Choroid plexus epithelial cell (primary cell): ENCODE measurements around the gene PICK1.

Source experiments
- DNase-seq: peaks from one replicate; pipeline ENCODE4 v3.0.0-alpha.2; 2010; ENCODE audit warnings: low read depth
- H3K4me3 ChIP-seq: 2 replicates; pipeline ENCODE4 v1.5.1; 2011; ENCODE audit warnings: low read depth, mild to moderate bottlenecking, control low read depth, low read length, moderate library complexity
- CTCF ChIP-seq: conservative IDR thresholded peaks from 2 replicates; pipeline ENCODE4 v1.5.1; 2011; ENCODE audit warnings: low read depth, mild to moderate bottlenecking, control low read depth, inconsistent platforms, low read length, moderate library complexity

Gene PICK1

GRCh38 chr22:38080474-38080849, 23.3 kb downstream of the PICK1 start:
- peak; percentile 5 for TF ChIP-seq CTCF
- no peak overlapping the region for H3K4me3 ChIP-seq
- DNase-seq, result no peak

GRCh38 chr22:38080850-38081635, 23.8 kb downstream of the PICK1 start:
- peak overlapping the region; percentile 26 for H3K4me3 ChIP-seq
- DNase-seq, result peak; percentile 30
- TF ChIP-seq CTCF, result no peak

DNA sequence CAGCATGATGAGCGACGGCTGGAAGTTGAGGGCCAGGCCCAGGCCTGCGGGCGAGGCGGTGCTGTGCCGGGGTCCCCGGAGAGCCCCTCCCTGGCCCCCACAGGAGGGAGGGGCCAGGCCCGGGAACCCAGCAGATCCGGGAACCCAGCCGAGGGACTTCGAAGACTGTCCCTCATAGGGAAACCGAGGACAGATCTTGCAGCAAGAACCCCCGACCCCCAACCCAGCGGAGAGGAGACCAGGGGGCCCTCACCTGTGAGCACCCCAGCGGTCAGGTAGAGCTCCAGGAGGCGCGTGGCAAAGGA, 24.4 kb downstream of the PICK1 start:
- TF ChIP-seq CTCF, result no peak
- H3K4me3 ChIP-seq, result no peak overlapping the region
- no peak for DNase-seq

- TF ChIP-seq CTCF, result no peak
- no peak overlapping the region for H3K4me3 ChIP-seq
- DNase-seq, result no peak
Measured at GRCh38 chr22:38081941-38082828, 25.0 kb downstream of the PICK1 start.

DNA sequence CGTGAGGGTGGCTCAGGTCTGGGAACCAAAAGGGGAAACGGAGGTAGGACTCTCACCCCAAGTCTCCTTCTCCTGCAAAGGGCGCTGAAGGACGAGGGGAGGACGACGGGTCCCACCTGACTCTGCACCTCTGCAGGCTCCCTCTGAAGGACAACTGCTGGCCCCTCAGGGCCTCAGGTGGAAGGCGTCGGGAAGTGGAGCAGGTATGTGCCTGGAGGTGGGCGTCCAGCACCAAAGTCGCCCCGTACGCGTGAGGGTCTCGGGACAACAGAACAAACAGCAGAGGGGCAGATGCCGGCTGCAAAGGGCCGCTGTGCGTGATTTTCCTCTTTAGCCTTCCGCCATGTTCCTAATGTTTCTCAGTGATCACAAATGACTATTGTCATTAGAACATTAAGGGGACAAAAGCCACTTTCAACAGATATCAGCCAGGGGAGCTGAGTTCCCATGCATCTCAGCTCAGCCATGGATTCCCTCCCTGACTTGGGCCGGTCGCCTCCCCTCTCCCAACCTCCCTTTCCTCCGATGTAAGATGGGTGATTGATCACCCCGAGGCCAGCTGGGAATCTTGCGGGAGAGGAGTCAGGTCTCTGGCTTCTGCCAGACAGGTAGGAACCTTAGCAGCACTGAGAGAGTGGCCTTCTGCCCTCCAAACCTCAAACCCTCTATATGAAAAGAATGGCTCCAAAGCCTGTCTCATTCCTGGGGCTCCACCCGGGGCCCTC, 25.9 kb downstream of the PICK1 start:
- no peak for TF ChIP-seq CTCF
- no peak for DNase-seq
- H3K4me3 ChIP-seq, result no peak overlapping the region

- H3K4me3 ChIP-seq, result no peak within 1 kb of the TSS
- TF ChIP-seq CTCF, result no peak
- DNase-seq, result no peak
Measured at GRCh38 chr22:38083931-38084631, 26.9 kb downstream of the PICK1 start, which contains the start of gene SLC16A8. SLC16A8 (minus strand) TSS chr22:38084184; CDS start chr22:38082873, 1,311 bp downstream.
